ENCODE data around the gene RASGRP2.

RASGRP2 gene

GRCh38 chr11:64743591-64744543 lies at the start of gene RASGRP2:
Gene RASGRP2, minus strand, starts transcription at chr11:64744142. Its CDS starts 1,276 bp downstream, at chr11:64742866.
- DNase-seq (ENCODE audit: low read depth): peak; percentile 34

GRCh38 chr11:64792482-64792881 lies 48.5 kb upstream of the RASGRP2 start:
- no peak for DNase-seq (ENCODE audit: low read depth)

DNA sequence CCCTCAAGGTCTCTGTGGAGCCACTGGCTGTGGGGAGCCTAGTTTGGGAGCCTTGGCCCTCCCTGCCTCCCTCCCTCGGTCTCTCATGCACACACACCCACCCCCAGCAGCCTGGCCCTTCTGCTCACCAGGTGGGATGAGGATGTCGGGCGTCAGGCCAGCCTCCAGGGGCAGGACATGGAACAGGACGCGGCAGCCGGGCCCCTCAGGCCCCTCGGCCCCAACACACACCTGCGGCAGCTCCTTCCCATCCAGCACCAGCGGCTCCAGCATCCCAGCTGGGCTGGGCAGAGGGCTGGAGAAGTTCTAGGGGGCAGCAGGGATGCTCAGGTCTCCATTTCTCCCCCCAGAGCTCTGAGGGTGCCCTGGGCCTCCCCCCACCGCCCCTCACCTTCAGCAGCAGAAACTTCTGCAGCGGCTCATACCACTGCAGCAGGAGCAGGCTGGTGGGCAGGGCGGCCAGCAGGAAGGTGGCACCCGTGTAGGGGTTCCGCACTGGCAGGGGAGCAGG lies 47.9 kb upstream of the RASGRP2 start:
- no peak for DNase-seq (ENCODE audit: low read depth)

DNA sequence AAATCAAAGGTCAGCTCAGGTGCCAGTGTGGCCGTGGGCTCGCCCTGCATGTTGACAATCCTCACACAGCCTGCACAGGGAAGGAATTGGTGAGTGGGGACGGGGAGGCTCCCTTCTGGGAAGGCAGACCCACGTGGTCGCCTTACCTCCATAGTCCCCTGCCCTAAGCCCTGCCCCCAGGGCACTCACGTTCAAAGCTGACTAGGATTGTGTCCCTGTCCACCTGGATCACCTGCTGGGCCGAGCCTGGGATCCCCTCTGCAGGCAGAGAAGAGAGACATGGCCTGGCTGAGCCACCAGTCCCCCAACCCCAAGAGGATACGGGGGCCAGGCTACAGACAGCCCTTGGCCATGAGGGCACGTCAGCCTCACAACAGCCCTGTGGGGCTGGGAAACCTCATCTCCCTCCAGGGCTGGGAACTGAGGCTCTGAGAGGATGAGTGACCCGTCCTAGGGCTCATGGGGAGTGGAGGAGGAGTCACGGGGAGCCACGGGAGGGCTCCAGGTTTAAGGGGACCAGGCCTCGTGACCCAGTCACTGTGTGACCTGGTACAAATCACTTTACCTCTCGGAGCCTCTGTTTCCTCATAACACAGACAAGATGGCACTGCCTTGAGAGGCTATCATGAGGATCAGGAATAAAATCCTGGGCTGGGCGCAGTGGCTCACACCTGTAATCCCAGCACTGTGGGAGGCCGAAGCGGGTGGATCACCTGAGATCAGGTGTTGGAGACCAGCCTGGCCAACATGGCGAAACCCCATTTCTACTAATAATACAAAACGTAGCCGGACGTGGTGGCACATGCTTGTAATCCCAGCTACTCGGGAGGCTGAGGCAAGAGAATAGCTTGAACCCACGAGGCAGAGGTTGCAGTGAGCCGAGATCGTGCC lies 46.5 kb upstream of the RASGRP2 start:
- no peak for DNase-seq (ENCODE audit: low read depth)

GRCh38 chr11:64789331-64790204 lies 45.6 kb upstream of the RASGRP2 start:
- DNase-seq (ENCODE audit: low read depth): no peak

DNA sequence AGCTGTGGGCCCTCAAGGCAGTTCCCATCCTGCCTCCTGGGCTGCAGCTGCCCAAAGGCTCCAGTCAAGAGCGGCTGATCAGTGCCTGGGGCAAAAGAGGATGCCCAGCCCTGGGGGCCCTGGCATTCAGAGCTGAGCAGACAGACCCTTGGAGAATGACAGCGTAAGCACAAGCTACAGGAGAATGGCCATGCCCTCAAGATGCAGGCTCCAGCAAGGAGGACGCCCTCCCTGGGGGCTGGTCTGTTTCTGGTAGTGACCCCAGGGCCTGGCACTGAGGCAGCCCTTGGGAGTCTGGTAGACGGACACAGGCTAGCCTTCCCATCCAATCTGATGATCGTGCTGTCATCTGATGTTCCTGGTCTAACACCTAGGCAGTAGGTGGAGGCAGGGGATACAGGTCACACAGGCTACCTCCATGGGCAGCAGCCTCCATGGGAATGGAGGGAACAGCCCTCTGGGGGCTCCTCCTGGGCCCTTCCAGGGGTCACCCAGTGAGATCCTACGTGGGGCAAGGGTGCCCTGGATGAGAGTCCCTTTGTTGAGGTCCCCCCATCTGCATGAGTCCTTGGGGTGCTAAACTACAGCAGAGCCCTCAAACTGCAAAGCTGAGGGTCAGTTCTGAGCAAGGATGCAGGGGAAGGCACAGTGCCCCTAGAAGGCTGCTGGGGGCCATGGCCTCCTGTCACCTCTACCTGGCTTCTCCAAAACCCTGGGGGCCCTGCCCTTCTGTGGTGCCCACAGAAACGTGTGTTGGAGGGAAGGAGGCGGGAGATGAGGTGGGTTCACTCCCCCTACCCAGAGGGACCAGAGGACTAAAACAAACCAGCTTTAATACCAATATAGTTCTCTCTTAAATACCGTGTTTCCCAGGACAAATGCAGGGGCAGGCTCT lies 44.6 kb upstream of the RASGRP2 start:
- no peak for DNase-seq (ENCODE audit: low read depth)

DNA sequence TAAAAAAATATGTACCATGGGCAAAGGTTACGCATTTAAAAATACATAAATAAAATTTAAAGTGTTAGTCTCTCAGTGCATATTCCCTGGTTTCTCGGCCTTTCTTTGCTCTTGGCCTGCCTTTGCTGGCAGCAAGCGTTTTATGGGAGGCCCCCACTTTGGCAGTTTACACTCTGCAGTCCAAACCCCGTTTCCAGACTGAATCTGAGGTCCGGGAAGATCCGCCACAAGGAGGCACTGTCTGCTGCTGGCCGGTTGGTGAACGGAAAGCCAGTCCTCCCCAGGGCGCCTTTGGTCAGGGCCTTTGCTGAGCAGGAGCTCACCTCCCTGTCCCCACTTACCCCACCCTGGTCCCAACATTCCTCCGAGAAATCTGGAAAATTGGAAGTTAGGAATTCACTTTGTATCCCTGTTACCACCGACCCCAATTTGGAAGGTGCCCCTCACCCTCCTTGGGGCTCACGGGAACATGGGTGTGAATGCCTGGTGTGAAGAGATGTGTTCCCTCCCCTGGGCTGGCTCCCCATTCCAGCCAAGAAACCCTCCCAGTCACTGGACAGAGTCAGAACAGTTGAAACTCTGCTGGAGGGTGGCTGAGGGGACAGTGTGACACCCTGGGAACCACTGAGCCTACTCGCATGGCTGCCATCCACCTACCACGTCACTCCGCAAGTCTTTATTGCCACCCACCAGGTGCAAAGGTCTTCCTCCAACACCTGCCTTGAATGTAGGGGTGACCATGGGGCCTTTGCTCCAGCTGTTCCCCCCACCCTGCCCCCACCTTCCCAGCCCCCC lies 43.8 kb upstream of the RASGRP2 start:
- peak; percentile 48 for DNase-seq (ENCODE audit: low read depth)

DNA sequence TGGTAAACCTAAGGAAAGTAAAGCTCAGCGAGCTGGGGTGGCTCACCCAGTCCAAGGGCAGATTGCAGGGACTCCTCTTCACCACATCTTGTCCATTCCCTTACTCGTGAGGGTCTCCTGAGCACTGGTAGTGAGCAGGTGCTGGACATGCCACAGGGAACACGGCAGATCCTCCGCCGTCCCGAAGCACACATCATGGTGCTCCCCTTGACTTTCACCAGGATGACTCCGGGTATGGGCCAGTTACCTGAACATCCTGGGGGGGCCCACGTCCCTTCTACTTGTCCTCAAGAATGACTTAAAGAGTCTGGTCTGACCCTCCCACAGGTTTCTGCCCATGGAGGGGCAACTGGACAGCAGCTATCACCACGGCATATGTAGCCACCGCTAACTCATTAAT lies 42.4 kb upstream of the RASGRP2 start:
- DNase-seq (ENCODE audit: low read depth): no peak

GRCh38 chr11:64784813-64785581 lies 41.1 kb upstream of the RASGRP2 start:
- DNase-seq (ENCODE audit: low read depth): no peak

DNA sequence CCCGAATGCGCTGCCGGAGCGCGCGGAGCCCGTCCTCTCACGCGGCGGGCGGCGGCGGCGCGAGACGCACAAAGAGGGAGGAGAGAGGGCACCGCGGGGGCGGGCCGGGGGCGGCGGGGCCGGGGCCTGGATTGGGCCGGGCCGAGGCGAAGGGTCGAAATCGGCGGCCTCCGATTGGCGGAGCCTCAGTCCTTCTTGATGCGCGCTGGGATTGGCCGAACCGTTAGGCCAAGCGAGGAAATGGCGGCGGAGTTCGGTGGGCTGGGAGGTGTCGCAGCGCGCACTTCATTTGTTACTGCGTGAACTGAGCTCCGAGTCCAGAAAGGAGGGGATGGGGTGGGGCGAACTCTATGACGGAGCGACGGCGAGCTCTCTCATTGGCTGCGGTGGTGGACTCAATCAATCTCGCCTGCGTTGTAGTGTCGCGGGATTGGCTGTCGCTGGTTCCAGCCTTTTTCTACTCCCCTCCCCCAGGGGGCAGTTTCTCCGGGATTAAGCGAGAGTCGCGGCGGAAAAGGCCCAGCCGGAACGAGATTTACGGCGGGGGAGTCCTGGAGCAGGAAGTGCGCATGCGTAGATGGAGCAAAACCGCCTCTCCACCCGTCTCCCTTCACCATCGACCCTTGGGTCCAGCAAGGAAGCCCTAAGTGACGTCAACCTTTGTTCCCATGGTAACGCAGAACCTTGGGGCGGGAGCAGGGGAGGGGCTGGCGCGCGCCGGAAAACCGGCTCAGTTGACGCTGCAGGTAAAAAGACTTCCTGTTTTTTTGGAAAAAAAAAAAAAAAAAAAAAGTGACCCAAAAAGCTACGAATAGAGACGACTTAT lies 34.7 kb upstream of the RASGRP2 start, which contains the start of gene SF1:
TSS of gene SF1 (minus strand) at position 70 of the 826 bp plus-strand sequence. CDS start 150 bp downstream, outside the sequence.
- DNase-seq (ENCODE audit: low read depth): peak; percentile 99

DNA sequence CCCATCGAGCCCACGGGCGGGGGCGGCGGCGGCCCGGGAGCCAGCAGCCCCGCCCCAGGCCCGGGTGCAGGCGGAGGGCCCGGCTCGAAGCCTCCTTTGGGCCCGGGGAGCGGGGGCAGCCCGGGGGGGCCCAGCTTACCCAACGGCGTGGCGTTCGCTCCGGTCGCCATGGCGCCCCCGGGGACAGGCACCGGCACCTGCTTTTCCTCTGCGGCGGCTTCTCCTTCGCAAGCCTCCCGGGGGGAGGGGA lies 34.2 kb upstream of the RASGRP2 start:
- no peak for DNase-seq (ENCODE audit: low read depth)

GRCh38 chr11:64777449-64778222 lies 33.7 kb upstream of the RASGRP2 start:
- peak; percentile 80 for DNase-seq (ENCODE audit: low read depth)

DNA sequence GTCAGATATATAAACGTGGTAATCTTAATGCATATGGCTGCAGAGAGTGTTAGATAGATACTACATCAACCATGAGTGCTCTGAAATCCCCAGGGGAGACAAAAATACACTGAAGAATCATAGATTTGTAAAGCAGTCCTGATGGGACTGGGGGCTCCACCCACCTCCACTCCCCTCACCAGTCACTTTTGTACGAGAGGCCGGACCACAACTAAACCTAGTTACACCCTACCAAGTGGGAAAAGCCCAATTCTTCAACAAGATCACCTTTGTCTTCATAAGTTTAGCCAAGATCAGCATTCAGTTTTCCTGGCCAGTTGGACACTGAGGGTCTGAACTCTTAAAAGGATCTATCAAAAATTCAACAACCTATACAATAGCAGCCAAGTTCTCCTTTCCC lies 32.9 kb upstream of the RASGRP2 start:
- DNase-seq (ENCODE audit: low read depth): no peak

DNA sequence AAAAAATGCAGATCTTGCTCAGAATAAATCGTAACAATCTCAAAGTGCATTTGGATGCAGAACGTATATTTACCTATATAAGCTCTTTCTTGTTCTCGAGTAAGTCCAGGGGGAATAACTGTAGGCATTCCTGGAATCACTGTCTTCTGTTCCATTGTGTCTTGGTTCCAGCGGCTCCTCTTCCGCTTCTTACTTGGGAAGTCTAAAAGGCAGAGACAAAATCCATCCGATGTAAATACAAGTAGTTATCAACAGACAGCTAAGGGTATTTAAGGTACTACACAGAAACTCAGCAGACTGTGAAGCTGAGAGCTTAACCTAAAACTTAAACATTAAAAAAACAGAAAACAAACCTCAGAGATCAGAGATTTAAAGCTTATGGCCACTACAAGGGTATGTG lies 32.5 kb upstream of the RASGRP2 start:
- no peak for DNase-seq (ENCODE audit: low read depth)

DNA sequence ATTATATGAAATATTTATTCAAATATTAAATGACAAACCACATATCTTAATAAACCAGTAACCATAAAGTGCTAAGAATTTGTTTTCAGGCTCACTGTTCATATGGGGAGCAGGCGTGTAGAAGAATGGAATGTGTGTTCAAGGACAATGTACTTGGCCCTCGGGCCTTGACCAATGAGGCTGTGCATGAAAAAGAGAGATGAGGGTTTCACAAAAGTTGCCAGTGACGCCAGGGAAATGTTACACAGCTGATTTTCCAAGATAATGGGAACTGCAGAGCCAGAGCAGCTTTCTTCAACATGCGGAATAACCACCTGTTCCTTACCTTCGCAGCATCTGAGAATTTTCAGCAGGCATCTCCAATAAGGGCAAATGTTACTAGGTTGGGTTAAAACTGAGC lies 30.2 kb upstream of the RASGRP2 start:
- DNase-seq (ENCODE audit: low read depth): no peak

DNA sequence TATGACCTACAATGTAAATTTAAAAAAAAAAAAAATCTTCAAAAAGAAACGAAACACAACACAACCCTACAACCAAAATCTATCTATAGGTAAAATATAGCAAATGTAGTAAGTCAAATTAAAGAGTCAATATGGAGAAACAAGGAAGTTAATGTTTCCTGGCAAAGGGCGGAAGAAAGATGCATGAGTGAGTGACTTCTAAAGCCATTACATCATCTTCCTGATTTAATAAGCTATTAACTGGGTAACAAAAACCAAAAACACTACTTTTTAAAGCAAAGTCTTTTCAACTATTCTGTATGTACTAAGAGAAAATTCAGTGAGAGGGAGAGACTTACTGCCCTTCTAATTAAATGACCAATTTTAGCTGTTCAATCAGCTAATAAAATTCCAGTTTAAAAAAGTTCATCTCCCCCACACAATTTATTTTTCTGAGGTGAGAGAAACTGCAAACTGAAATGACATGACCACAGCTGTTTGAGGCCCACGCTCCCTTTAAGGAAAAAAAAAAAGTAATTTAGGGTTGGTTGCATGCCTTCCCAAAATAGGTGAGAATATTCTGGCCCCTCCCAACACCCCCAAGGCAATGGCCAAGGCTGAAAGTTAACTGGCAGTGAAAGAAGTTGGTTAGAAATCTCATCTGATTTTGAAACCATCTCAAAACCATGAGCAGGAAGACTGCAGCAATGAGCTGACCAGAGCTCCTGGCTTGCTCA lies 28.5 kb upstream of the RASGRP2 start:
- no peak for DNase-seq (ENCODE audit: low read depth)

GRCh38 chr11:64771861-64772260 lies 27.9 kb upstream of the RASGRP2 start:
- no peak for DNase-seq (ENCODE audit: low read depth)
